Measurements from ENCODE around the gene GSC.

GRCh38 chr14:94724993-94725392 is 44.9 kb downstream of the GSC start:
- TF ChIP-seq CTCF (IDR thresholded peaks at IDR 0.05) (no peak), POLR2AphosphoS5 (IDR thresholded peaks at IDR 0.05; ENCODE audit: insufficient read depth in 1 of 2, low read depth in 1 of 2) (no peak), POLR2A (IDR thresholded peaks at IDR 0.05) (no peak)

All from vagina (tissue), 2 donors.